Sigmoid colon (tissue), 4 donors: ENCODE data around the gene FOXP1.

Source experiments
- POLR2A ChIP-seq, 2 donors: fragments of 450-650 bp; IDR thresholded peaks; one replicate each; pipeline ENCODE4 v1.6.1; 2016; ENCODE audit warnings: antibody characterized with exemption in 2 of 2, mild to moderate bottlenecking in 2 of 2, moderate library complexity in 2 of 2
- POLR2AphosphoS5 ChIP-seq, 4 donors: sonication (generic); formaldehyde crosslinking; IDR thresholded peaks; one replicate each; pipeline ENCODE4 v1.6.1; 2017; ENCODE audit warnings: antibody characterized with exemption in 4 of 4
- TF ChIP-seq, protein P1 (sequence below), 4 experiments: fragments of 450-650 bp in 3 of 4; fragments of 200-600 bp in 1 of 4; IDR thresholded peaks; one replicate each; pipeline ENCODE4 v1.5.1; 2016 to 2019; ENCODE audit warnings: antibody characterized with exemption in 4 of 4, mild to moderate bottlenecking in 3 of 4, moderate library complexity in 2 of 4

- TF ChIP-seq, protein P1, sequence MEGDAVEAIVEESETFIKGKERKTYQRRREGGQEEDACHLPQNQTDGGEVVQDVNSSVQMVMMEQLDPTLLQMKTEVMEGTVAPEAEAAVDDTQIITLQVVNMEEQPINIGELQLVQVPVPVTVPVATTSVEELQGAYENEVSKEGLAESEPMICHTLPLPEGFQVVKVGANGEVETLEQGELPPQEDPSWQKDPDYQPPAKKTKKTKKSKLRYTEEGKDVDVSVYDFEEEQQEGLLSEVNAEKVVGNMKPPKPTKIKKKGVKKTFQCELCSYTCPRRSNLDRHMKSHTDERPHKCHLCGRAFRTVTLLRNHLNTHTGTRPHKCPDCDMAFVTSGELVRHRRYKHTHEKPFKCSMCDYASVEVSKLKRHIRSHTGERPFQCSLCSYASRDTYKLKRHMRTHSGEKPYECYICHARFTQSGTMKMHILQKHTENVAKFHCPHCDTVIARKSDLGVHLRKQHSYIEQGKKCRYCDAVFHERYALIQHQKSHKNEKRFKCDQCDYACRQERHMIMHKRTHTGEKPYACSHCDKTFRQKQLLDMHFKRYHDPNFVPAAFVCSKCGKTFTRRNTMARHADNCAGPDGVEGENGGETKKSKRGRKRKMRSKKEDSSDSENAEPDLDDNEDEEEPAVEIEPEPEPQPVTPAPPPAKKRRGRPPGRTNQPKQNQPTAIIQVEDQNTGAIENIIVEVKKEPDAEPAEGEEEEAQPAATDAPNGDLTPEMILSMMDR (IDR thresholded peaks at IDR 0.05), result no peak
- no peak for TF ChIP-seq POLR2A (IDR thresholded peaks at IDR 0.05)
- TF ChIP-seq POLR2AphosphoS5 (IDR thresholded peaks at IDR 0.05), result no peak
Measured at GRCh38 chr3:71268462-71268999, 315.0 kb downstream of the FOXP1 start.
